Spinal cord (tissue), 10 donors: ENCODE data around the gene CLIC1. TPM values are rescaled to one million over a fixed set of nuclear protein-coding genes. Genes with fewer than 3 reads are reported as not detected.
"Not testable (repeated sequence)": the region's sequence is repeated elsewhere in the genome, so short reads cannot be mapped to it uniquely, and the experiment has no call there.

ENCODE experiments used
- DNase-seq, 6 donors: peaks; one replicate each; pipeline versions ENCODE4 v3.0.0 to v3.0.0-alpha.2; 2013 to 2015; ENCODE audit warnings: low spot score in 6 of 6, low read depth in 4 of 6
- H3K27ac ChIP-seq: one replicate; pipeline ENCODE4 v1.5.1; 2013; ENCODE audit warnings: low read depth, low read length, control low read depth
- H3K27me3 ChIP-seq: one replicate; pipeline ENCODE4 v1.6.1; 2013; ENCODE audit warnings: low read length; ENCODE audit not compliant: control insufficient read depth, insufficient read depth
- H3K36me3 ChIP-seq: one replicate; pipeline ENCODE4 v1.6.1; 2013; ENCODE audit warnings: low read length; ENCODE audit not compliant: control insufficient read depth, insufficient read depth
- H3K4me1 ChIP-seq: one replicate; pipeline ENCODE4 v1.6.1; 2013; ENCODE audit warnings: low read length; ENCODE audit not compliant: control insufficient read depth, insufficient read depth
- H3K4me3 ChIP-seq: one replicate; pipeline ENCODE4 v1.5.1; 2013; ENCODE audit warnings: low read depth, low read length, control low read depth
- H3K9me3 ChIP-seq: one replicate; pipeline ENCODE4 v1.6.1; 2013; ENCODE audit warnings: low read length; ENCODE audit not compliant: control insufficient read depth, insufficient read depth
- WGBS: methylation state at CpG from one replicate; pipeline ENCODE4 v1.1.5; 2013; ENCODE audit warnings: missing lambda C conversion rate; ENCODE audit not compliant: insufficient coverage; 5-methylcytosine and 5-hydroxymethylcytosine counted together
- polyA plus RNA-seq, 2 donors: library from polyadenylated mRNA; unstranded; fragments of 120-200 nt; gene quantifications; one replicate each; pipeline ENCODE4 v1.2.1, GENCODE V29; 2013; ENCODE audit not compliant: insufficient read length in 2 of 2
- total RNA-seq, 2 donors: library from RNA; depleted of rRNA in 1 of 2; stranded (reverse); fragments of 120-200 nt in 1 of 2; fragments of >200 nt in 1 of 2; gene quantifications; one replicate each; pipeline versions ENCODE4 v1.2.3 to v1.2.4, GENCODE V29; 2013 to 2014
- donor health status: healthy.

The CLIC1 gene
- total and polyA plus RNA-seq, 4 donors: 73.5 to 322 (median 91.7) TPM

DNA sequence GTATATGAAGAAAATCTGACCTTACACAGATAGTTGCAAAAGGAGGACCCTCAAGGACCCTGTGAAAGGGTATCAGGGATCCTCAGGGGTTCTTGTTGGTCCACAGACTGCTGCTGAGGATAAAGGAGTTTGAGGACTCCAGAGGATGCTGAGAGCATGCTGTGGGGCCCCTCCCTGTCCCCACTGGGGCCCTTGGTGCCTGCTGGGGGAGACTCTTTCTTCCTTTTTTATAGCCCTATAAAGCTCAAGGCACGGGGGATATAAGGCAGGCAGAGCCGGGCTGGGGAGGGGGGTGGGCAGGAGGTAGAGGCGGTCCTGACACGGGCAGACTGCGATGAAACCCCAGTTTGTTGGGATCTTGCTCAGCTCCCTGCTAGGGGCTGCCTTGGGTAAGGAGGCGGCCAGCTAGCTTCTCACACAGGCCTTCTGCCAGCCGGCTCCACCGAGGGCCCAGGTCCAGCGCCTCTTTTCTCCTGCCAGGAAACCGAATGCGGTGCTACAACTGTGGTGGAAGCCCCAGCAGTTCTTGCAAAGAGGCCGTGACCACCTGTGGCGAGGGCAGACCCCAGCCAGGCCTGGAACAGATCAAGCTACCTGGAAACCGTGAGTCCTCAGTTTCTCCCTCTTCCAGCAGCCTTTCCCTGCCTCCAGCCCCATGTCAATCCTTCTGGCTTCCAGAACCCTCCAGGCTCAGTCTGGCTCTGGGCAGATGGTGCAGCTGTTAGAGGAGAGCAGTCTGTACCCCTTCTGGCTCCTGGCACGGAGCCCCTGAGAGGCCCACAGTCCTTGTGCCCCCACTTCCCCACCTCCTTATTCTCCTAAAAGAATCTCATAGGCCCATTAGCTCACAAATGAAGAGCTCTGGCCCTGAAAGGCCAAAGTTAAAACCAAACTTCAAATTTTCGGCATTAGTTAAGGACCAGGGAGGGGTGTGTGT, 21.0 kb downstream of the CLIC1 start, which contains the start of gene LY6G6D:
TSS of gene LY6G6D (plus strand) at position 327 of the 937 bp plus-strand sequence. CDS start at position 335, 8 bp downstream.
- Histone ChIP-seq H3K36me3 (no peaks in the 10 kb centered on the region), H3K27ac (peak within 1 kb of the TSS; percentile 81), H3K9me3 (no peaks in the 10 kb centered on the region), H3K4me3 (no peak within 1 kb of the TSS), H3K27me3 (no peaks in the 10 kb centered on the region), H3K4me1 (peaks cover 23% of the 10 kb centered on the region)
- WGBS: 29% methylated on average over 13 of the region's 16 CpGs
- peak in 1 of 6 donors; percentile 82 for DNase-seq

DNA sequence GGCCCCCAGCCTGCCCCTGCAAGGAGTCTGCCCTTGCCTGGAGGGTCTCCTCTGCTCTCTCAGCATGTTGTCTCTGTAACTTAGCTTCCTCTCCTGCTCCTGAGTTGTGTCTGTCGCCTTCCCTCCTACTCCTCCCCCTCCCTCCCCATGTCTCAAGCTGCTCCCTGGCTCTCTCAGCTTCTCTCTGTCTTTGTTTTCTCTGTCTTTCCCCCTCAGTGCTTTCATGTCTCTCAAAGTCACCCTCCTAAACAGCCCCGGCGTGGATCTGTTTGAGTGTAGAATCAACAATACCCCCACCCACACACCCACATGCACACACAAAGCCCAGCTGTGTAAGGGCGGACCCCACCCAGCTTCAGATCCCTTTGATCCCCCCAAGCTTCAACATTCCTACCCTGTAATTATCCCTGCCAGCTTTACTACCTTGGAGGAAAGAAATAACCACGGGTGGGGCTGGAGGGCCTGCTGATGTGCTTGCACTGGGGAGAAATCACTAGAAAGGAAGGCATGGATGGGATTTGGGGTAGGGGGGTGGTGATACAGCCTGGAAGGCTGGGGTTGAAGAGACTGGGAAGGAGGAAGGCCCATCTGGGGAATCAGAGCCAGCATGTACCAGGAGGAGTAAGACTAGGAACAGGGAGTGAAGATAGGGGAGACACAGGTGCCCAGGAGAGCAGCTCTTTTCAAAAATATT, 22.2 kb downstream of the CLIC1 start:
- Histone ChIP-seq H3K27me3 (no peaks in the 10 kb centered on the region), H3K9me3 (no peaks in the 10 kb centered on the region), H3K36me3 (no peaks in the 10 kb centered on the region), H3K4me3 (no peak overlapping the region), H3K4me1 (peaks cover 23% of the 10 kb centered on the region), H3K27ac (peak overlapping the region; percentile 81)
- DNase-seq: peak in 2 of 6 donors; percentile 49 to 85
- 12% methylated on average over 4 of the region's 5 CpGs for WGBS

DNA sequence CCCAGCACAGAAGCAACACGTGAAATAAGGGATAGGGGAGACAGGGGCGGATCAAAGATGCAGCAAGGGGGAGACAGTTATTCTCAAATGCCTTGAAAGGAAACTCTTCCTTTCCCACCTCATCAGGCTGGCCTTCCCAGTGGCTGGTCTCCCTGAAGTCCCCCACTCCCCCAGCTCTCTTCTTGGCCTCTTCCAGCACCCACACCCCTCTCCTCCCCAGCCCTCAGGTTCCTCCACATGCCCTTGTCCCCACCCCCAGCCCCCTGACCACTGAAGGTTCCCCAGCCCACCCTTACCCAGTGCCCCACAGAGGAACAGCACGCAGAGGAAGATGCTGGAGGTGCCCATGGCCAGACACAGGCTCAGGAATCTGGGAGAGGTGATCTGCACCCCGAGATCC, 22.9 kb downstream of the CLIC1 start:
- no peak overlapping the region for H3K4me3 ChIP-seq
- WGBS: no CpG with 5 or more reads among the region's 4 CpGs

DNA sequence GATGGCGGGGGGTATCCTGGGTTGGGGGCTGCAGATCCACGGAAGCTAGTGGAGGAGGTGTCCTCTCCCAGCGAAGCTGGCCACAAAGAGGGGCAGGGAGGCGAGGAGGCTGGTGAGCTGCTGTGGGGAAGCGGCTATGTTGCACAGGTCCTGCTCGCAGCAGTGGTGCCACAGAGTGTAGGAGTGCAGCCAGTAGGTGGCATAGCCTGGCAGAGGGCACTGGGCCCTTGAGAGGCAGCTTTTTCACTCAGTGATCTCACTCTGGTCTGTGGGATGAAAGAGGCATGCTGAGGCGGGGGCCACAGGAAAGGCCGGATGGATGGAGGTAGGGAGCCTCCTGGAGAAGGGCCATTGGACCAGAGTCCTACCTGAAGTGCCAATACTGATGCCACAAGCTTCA, 24.0 kb downstream of the CLIC1 start:
- Histone ChIP-seq H3K9me3 (no peaks in the 10 kb centered on the region), H3K4me3 (no peak overlapping the region), H3K36me3 (no peaks in the 10 kb centered on the region), H3K27me3 (no peaks in the 10 kb centered on the region), H3K27ac (no peak overlapping the region), H3K4me1 (peaks cover 20% of the 10 kb centered on the region)
- WGBS: 93% methylated on average over 8 of the region's 8 CpGs
- DNase-seq: no peak

More for the DNA sequence above, 22.9 kb downstream of the CLIC1 start:
- DNase-seq: no peak
- H3K9me3 ChIP-seq: no peaks in the 10 kb centered on the region
- no peaks in the 10 kb centered on the region for H3K36me3 ChIP-seq
- H3K27ac ChIP-seq: peak overlapping the region; percentile 81
- no peaks in the 10 kb centered on the region for H3K27me3 ChIP-seq
- peaks cover 23% of the 10 kb centered on the region for H3K4me1 ChIP-seq

DNA sequence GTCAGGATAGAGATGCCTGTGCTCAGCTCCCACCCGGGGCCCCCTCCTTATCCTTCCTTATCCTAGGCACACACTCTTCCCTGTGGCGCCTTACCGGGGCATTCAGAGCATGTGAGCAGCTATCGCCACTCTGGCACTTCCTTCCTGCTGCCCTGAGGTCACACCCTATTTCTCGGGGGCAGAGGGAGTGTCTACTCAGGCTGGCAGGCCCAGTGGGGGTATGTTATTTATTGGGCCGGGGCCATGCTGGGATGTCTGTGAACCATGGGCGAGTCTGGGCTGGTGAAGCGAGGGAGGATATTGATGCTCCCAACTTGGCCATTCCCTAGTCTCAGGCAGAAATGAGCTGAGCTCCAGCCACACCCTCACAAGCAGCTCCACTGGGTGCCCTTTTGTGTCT, 25.1 kb downstream of the CLIC1 start:
- Histone ChIP-seq H3K4me1 (peaks cover 20% of the 10 kb centered on the region), H3K27ac (no peak overlapping the region), H3K36me3 (no peaks in the 10 kb centered on the region), H3K9me3 (no peaks in the 10 kb centered on the region), H3K4me3 (no peak overlapping the region), H3K27me3 (no peaks in the 10 kb centered on the region)
- no peak for DNase-seq
- WGBS: 72% methylated on average over 6 of the region's 8 CpGs

DNA sequence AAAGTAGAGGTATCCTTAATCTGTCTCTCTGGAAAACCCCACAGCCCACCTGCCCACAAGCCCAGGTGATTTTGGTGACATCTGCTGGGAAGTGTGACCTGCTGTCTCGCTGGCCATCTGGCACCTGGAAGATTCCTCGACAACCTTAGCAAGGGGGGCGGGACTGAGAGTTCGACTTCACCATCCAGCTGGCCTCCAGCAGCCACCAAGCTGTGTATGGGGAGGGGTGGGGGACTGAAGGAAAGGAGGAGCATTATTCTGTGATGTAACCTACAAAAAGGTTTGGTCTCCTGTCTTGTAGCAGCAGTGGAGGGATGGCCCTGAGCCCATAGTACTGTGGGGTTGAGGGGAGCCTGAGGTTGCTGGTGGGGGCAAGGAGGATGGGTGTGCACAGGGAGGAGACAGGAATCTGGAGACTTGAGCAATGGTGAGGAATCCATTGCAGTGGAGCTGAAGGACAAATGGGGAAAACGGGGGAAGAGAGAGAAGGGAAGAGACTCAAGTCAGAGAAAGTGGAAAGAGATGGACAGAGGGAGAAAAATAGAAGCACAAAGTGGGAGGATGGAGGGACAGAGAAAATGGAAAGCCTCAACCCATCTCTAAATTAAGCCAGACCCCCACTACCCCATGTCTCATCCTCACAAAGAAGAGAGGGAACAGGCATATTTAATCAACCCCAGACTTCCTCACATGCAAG, 25.7 kb downstream of the CLIC1 start:
- Histone ChIP-seq H3K4me3 (no peak overlapping the region), H3K4me1 (peaks cover 19% of the 10 kb centered on the region), H3K36me3 (no peaks in the 10 kb centered on the region), H3K9me3 (no peaks in the 10 kb centered on the region), H3K27ac (no peak overlapping the region), H3K27me3 (no peaks in the 10 kb centered on the region)
- 78% methylated on average over 5 of the region's 5 CpGs for WGBS
- DNase-seq: no peak

DNA sequence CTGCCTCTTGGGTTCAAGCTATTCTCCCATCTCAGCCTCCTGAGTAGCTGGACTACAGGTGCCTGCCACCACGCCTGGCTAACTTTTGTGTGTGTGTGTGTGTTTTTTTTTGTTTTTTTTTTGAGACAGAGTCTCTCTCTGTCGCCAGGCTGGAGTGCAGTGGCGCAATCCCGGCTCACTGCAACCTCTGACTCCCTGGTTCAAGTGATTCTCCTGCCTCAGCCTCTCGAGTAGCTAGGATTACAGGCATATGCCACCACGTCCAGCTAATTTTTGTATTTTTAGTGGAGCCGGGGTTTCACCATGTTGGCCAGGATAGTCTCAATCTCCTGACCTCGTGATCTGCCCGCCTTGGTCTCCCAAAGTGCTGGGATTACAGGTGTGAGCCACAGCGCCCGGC, 27.2 kb downstream of the CLIC1 start:
- H3K27me3 ChIP-seq, H3K4me3 ChIP-seq, H3K36me3 ChIP-seq, H3K27ac ChIP-seq, H3K4me1 ChIP-seq, H3K9me3 ChIP-seq, DNase-seq: not testable (repeated sequence)
- 93% methylated on average over 8 of the region's 11 CpGs for WGBS

DNA sequence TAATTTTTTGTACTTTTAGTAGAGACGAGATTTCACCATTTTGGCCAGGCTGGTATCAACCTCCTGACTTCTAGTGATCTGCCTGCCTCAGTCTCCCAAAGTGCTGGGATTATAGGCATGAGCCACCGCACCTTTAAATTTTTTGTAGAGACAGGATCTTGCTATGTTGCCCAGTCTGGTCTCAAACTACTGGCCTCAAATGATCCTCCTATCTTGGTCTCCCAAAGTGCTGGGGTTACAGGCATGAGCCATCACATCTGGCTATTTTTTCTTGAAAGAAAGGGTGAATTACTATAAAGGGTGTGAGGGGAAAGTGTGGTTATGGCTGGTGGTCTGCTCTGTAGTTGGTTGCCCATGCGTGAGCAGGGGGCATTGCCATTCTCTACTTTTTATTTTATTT, 28.1 kb downstream of the CLIC1 start:
- H3K27me3 ChIP-seq: no peaks in the 10 kb centered on the region
- DNase-seq: no peak
- no peak overlapping the region for H3K27ac ChIP-seq
- H3K36me3 ChIP-seq: no peaks in the 10 kb centered on the region
- H3K4me3 ChIP-seq: no peak overlapping the region
- 100% methylated on average over 2 of the region's 3 CpGs for WGBS
- H3K4me1 ChIP-seq: peaks cover 7% of the 10 kb centered on the region
- H3K9me3 ChIP-seq: no peaks in the 10 kb centered on the region

DNA sequence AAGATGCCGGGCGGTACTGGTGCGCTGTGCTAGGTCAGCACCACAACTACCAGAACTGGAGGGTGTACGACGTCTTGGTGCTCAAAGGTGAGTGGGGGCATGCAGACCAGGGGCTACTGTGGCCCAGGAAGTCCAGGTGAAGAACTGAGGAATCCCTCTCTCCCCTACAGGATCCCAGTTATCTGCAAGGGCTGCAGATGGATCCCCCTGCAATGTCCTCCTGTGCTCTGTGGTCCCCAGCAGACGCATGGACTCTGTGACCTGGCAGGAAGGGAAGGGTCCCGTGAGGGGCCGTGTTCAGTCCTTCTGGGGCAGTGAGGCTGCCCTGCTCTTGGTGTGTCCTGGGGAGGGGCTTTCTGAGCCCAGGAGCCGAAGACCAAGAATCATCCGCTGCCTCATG, 28.6 kb downstream of the CLIC1 start:
- Histone ChIP-seq H3K36me3 (no peaks in the 10 kb centered on the region), H3K27ac (no peak overlapping the region), H3K4me3 (no peak overlapping the region), H3K27me3 (no peaks in the 10 kb centered on the region), H3K4me1 (peaks cover 7% of the 10 kb centered on the region), H3K9me3 (no peaks in the 10 kb centered on the region)
- DNase-seq: no peak
- 88% methylated on average over 3 of the region's 10 CpGs for WGBS
